Stimulated activated CD8-positive, alpha-beta memory T cell treated with anti-CD3 and anti-CD28 coated beads, Interleukin-15, amount 100 ng/mL, for 4 hours (primary cell): ENCODE data around the gene DCT.
"Not testable (repeated sequence)": the region's sequence is repeated elsewhere in the genome, so short reads cannot be mapped to it uniquely, and the experiment has no call there.

Source experiments
- DNase-seq, 2 donors: peaks; one replicate each; pipeline ENCODE4 v3.0.0-alpha.2; 2020; ENCODE audit warnings: low read depth in 2 of 2

The DCT gene

GRCh38 chr13:94479616-94480015 lies at the start of gene DCT:
TSS of gene DCT (minus strand) at chr13:94479682. CDS start at chr13:94479255, 427 bp downstream.
- no peak for DNase-seq

- DNase-seq: not testable (repeated sequence)
Observed at GRCh38 chr13:94526956-94527355, 47.5 kb upstream of the DCT start.

GRCh38 chr13:94525781-94526180 lies 46.3 kb upstream of the DCT start:
- no peak for DNase-seq

- no peak for DNase-seq
Observed at GRCh38 chr13:94524407-94524806, 44.9 kb upstream of the DCT start.

GRCh38 chr13:94520001-94520400 lies 40.5 kb upstream of the DCT start:
- no peak for DNase-seq

- DNase-seq: no peak
Observed at GRCh38 chr13:94516456-94516855, 37.0 kb upstream of the DCT start.

- DNase-seq: no peak
Observed at GRCh38 chr13:94515911-94516310, 36.4 kb upstream of the DCT start.

- DNase-seq: no peak
Observed at GRCh38 chr13:94515374-94515773, 35.9 kb upstream of the DCT start.

GRCh38 chr13:94513026-94513425 lies 33.5 kb upstream of the DCT start:
- DNase-seq: no peak

- no peak for DNase-seq
Observed at GRCh38 chr13:94505730-94506129, 26.2 kb upstream of the DCT start.

- no peak for DNase-seq
Observed at GRCh38 chr13:94503851-94504250, 24.4 kb upstream of the DCT start.

GRCh38 chr13:94498831-94499230 lies 19.3 kb upstream of the DCT start:
- DNase-seq: not testable (repeated sequence)

- DNase-seq: no peak
Observed at GRCh38 chr13:94495806-94496205, 16.3 kb upstream of the DCT start.

- DNase-seq: no peak
Observed at GRCh38 chr13:94494026-94494425, 14.5 kb upstream of the DCT start.

GRCh38 chr13:94487043-94487442 lies 7.6 kb upstream of the DCT start:
- DNase-seq: no peak

GRCh38 chr13:94483970-94484369 lies 4.5 kb upstream of the DCT start:
- DNase-seq: no peak

GRCh38 chr13:94481941-94482340 lies 2.5 kb upstream of the DCT start:
- no peak for DNase-seq

GRCh38 chr13:94480672-94481145 lies 1.2 kb upstream of the DCT start:
- no peak for DNase-seq

GRCh38 chr13:94478913-94479312 lies 569 bp downstream of the DCT start:
- no peak for DNase-seq

- no peak for DNase-seq
Observed at GRCh38 chr13:94470126-94470525, 9.4 kb downstream of the DCT start.

- peak; percentile 2 to 30 for DNase-seq
Observed at GRCh38 chr13:94464771-94465170, 14.7 kb downstream of the DCT start.

- no peak for DNase-seq
Observed at GRCh38 chr13:94462670-94463069, 16.8 kb downstream of the DCT start.

- DNase-seq: no peak
Observed at GRCh38 chr13:94459116-94459515, 20.4 kb downstream of the DCT start.

GRCh38 chr13:94455414-94455813 lies 24.1 kb downstream of the DCT start:
- no peak for DNase-seq

- DNase-seq: no peak
Observed at GRCh38 chr13:94454906-94455305, 24.6 kb downstream of the DCT start.
